ENCODE measurements around the gene PLXNA3.

DNA sequence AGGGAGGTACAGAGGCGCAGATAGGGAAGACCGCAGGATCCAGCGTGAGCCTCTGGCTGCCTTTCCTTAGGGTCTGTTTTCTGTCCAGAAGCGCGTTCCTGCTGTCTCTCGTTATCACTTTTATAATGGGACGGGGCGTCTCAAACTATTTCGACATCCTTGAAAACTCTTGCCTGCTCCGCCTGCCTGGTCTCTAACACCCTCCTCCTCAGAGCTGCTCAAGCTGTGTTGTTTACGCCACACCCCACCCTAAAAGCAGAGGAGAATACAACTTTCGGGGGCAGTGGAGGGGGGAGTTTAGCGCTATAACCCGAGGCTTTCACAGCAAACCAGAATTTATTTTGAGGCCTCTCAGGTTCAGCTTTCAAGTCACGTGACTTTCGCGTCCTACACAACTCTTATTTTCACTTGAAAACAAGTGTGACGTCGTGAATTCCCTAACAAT is 58.6 kb downstream of the PLXNA3 start:
- no peak for TF ChIP-seq CTCF (IDR thresholded peaks at IDR 0.05 in 2 of 3, conservative IDR thresholded peaks at IDR 0.05 in 1 of 3; ENCODE audit: borderline replicate concordance in 1 of 3, insufficient read depth in 1 of 3, low read depth in 2 of 3, low read length in 2 of 3)
- TF ChIP-seq POLR2AphosphoS5 (IDR thresholded peaks at IDR 0.05; ENCODE audit: low read depth, low read length): no peak
- no peak for TF ChIP-seq EZH2 (IDR thresholded peaks at IDR 0.05)
